Heart right ventricle (tissue), 16 donors: ENCODE data around the gene BPTF. TPM values are rescaled to one million over a fixed set of nuclear protein-coding genes. Genes with fewer than 3 reads are reported as not detected.
A peak's percentile ranks its signal among the peaks of the same experiment; 100 is the strongest.
"Not testable (repeated sequence)": the region's sequence is repeated elsewhere in the genome, so short reads cannot be mapped to it uniquely, and the experiment has no call there.

ENCODE experiments used
- ATAC-seq, 8 donors: fragments of 200-7000 bp; cut with Tn5 transposase; one replicate each; pipeline ENCODE4 v1.9.1; 2020; ENCODE audit warnings: mild to moderate bottlenecking in 8 of 8, moderate library complexity in 8 of 8, moderate number of reproducible peaks in 1 of 8
- DNase-seq, 2 donors: peaks; one replicate each; pipeline ENCODE4 v3.0.0-alpha.2; 2020
- H3K27ac ChIP-seq, 10 donors: fragments of 200-600 bp; sonication (generic) in 2 of 10; one replicate each; pipeline versions ENCODE4 v1.5.0 to v1.8.0; 2020 to 2022; ENCODE audit warnings: mild to moderate bottlenecking in 3 of 10
- H3K27me3 ChIP-seq, 7 donors: fragments of 200-600 bp; one replicate each; pipeline ENCODE4 v1.8.0; 2021 to 2022; ENCODE audit warnings: mild to moderate bottlenecking in 2 of 7
- H3K36me3 ChIP-seq, 9 donors: fragments of 200-600 bp; sonication (generic) in 1 of 9; one replicate each; pipeline versions ENCODE4 v1.5.0 to v1.8.0; 2020 to 2022; ENCODE audit warnings: mild to moderate bottlenecking in 2 of 9
- H3K4me1 ChIP-seq, 9 donors: fragments of 200-600 bp; sonication (generic) in 1 of 9; one replicate each; pipeline versions ENCODE4 v1.5.0 to v1.8.0; 2020 to 2022; ENCODE audit warnings: mild to moderate bottlenecking in 4 of 9
- H3K4me3 ChIP-seq, 10 donors: fragments of 200-600 bp; sonication (generic) in 2 of 10; one replicate each; pipeline versions ENCODE4 v1.5.0 to v1.8.0; 2020 to 2022; ENCODE audit warnings: mild to moderate bottlenecking in 7 of 10, moderate library complexity in 2 of 10
- H3K9me3 ChIP-seq, 11 donors: fragments of 200-600 bp in 10 of 11; sonication (generic) in 2 of 11; one replicate each; pipeline versions ENCODE4 v1.5.0 to v1.8.0; 2013 to 2022; ENCODE audit warnings: mild to moderate bottlenecking in 2 of 11, control low read depth in 1 of 11, moderate library complexity in 1 of 11
- CTCF ChIP-seq, 9 donors: fragments of 200-600 bp; sonication (generic) in 2 of 9; IDR thresholded peaks; one replicate each; pipeline versions ENCODE4 v1.5.0 to v1.8.0; 2021 to 2022; ENCODE audit warnings: antibody characterized with exemption in 9 of 9, mild to moderate bottlenecking in 5 of 9, moderate library complexity in 1 of 9
- whole genome bisulfite sequencing, 2 donors: extraction: QIAGEN DNeasy Blood & Tissue Kit; methylation state at CpG; one replicate each; pipeline ENCODE4 v1.1.7; 2013; ENCODE audit warnings: inconsistent platforms in 1 of 2; 5-methylcytosine and 5-hydroxymethylcytosine counted together
- intact Hi-C, 10 donors: fragments of 100-400 bp; cut with DNase I; formaldehyde crosslinking; loops; one replicate each; pipeline versions ENCODE4 v1.11.1 to v1.14.2; 2022
- polyA plus RNA-seq, 2 donors: library from polyadenylated mRNA; stranded (reverse); fragments of 200-250 nt; gene quantifications; one replicate each; pipeline ENCODE4 v1.2.3, GENCODE V29; 2013
- total RNA-seq, 10 donors: library from RNA; stranded (reverse); fragmentation: NEBNext Ultra II Directional in 3 of 10; extraction: Animal tissue kit (Norgen Biotek cat#: 25700) in 3 of 10; gene quantifications; one replicate each; pipeline versions ENCODE4 v1.2.1 to v1.2.4, GENCODE V29; 2021 to 2023
- donor health status: Arrhythmogenic right ventricular cardiomyopathy.
- donor health status: ischemic (EF 13 %, LVEDD 7.1; RV severe dilation, severe dysfunction).
- donor health status: healthy with polysubstance abuse.
- donor health status: DM: no; HTN: yes; CAD: no.
- donor health status: DM: no; HTN: no; CAD: no.
- donor health status: ischemic (EF 25% LVEDD 6.9; RV normal size, moderate dysfunction).
- donor health status: ischemic (EF 25% LVEDD 5.7; RV mildly dilated, moderate dysfunction).
- donor health status: healthy.
- donor health status: DM: yes; HTN: yes; CAD: no.
- donor health status: Ischemic cardiomyopathy.
- donor health status: ischemic (EF 35%, LVEDD 5.7; RV mildly dilated, moderate dysfunction).
- donor health status: nonischemic (EF 11% LVEDD 7.7; RV severe dilation, severe dysfunction).
- donor health status: DM: yes; HTN: yes; CAD: no.
- donor health status: PGD.
- donor health status: ischemic (EF 29% LVEDD 5.4; RV normal size, mild dysfunction).
- donor health status: nonischemic (EF 23%, LVEDD 6.1; RV moderate dilation, normal function).

The BPTF gene
- total and polyA plus RNA-seq, 12 donors: 9.2 to 102 (median 76.9) TPM

- Histone ChIP-seq H3K27me3 (no peaks in the 10 kb centered on the region), H3K36me3 (peaks cover 0 to 70% (median 11%) of the 10 kb centered on the region in 9 donors), H3K4me1 (peaks cover 0 to 7% (median 0%) of the 10 kb centered on the region in 9 donors), H3K4me3 (no peak overlapping the region), H3K9me3 (no peaks in the 10 kb centered on the region), H3K27ac (no peak overlapping the region)
- WGBS, 2 donors: 95 to 99% methylated on average over 2 of the region's 2 CpGs
- TF ChIP-seq CTCF (IDR thresholded peaks at IDR 0.05): no peak
- no peak for DNase-seq
- intact Hi-C loops: no loop called here
- no peak for ATAC-seq
Observed at GRCh38 chr17:67980456-67980855, 155.2 kb downstream of the BPTF start.

- H3K4me1 ChIP-seq, intact Hi-C loops, DNase-seq: not testable (repeated sequence)
Observed at GRCh38 chr17:67980883-67981282, 155.6 kb downstream of the BPTF start.

GRCh38 chr17:67982034-67982640 lies 156.8 kb downstream of the BPTF start:
- intact Hi-C loops: no loop called here
- 73 to 82% methylated on average over 9 of the region's 9 CpGs for WGBS, 2 donors
- no peaks in the 10 kb centered on the region for H3K9me3 ChIP-seq
- peak overlapping the region in 1 of 10 donors; percentile 10 for H3K27ac ChIP-seq
- H3K4me3 ChIP-seq: no peak overlapping the region
- peaks cover 0 to 7% (median 0%) of the 10 kb centered on the region in 9 donors for H3K4me1 ChIP-seq
- peaks cover 0 to 53% (median 7%) of the 10 kb centered on the region in 9 donors for H3K36me3 ChIP-seq
- no peaks in the 10 kb centered on the region for H3K27me3 ChIP-seq
- no peak for DNase-seq
- no peak for TF ChIP-seq CTCF (IDR thresholded peaks at IDR 0.05)
- no peak for ATAC-seq

More at GRCh38 chr17:67980883-67981282, 155.6 kb downstream of the BPTF start:
- ATAC-seq, H3K4me3 ChIP-seq, H3K27ac ChIP-seq, H3K27me3 ChIP-seq, H3K9me3 ChIP-seq: not testable (repeated sequence)
- 65% methylated on average over 3 of the region's 3 CpGs for WGBS, 2 donors
- peaks cover 0 to 65% (median 10%) of the 10 kb centered on the region in 9 donors for H3K36me3 ChIP-seq

GRCh38 chr17:67982686-67983382 lies 157.5 kb downstream of the BPTF start:
- no peak for TF ChIP-seq CTCF (IDR thresholded peaks at IDR 0.05)
- H3K36me3 ChIP-seq: peaks cover 0 to 49% (median 7%) of the 10 kb centered on the region in 9 donors
- ATAC-seq (no peak), DNase-seq (no peak)
- H3K27ac ChIP-seq: peak overlapping the region in 1 of 10 donors; percentile 10
- intact Hi-C loops: no loop called here
- H3K27me3 ChIP-seq: no peaks in the 10 kb centered on the region
- peaks cover 0 to 7% (median 0%) of the 10 kb centered on the region in 9 donors for H3K4me1 ChIP-seq
- 76 to 78% methylated on average over 8 of the region's 8 CpGs for WGBS, 2 donors
- no peak overlapping the region for H3K4me3 ChIP-seq
- no peaks in the 10 kb centered on the region for H3K9me3 ChIP-seq

GRCh38 chr17:67983383-67983688 lies 158.0 kb downstream of the BPTF start:
- no peak for TF ChIP-seq CTCF (IDR thresholded peaks at IDR 0.05)
- ATAC-seq (no peak), DNase-seq (no peak)
- H3K36me3 ChIP-seq: peaks cover 0 to 49% (median 7%) of the 10 kb centered on the region in 9 donors
- intact Hi-C loops: no loop called here
- peaks cover 0 to 6% (median 0%) of the 10 kb centered on the region in 9 donors for H3K4me1 ChIP-seq
- no peak overlapping the region for H3K4me3 ChIP-seq
- no peaks in the 10 kb centered on the region for H3K27me3 ChIP-seq
- no peaks in the 10 kb centered on the region for H3K9me3 ChIP-seq
- H3K27ac ChIP-seq: no peak overlapping the region
- WGBS, 2 donors: 87 to 91% methylated on average over 3 of the region's 3 CpGs
